ENCODE results near the gene ANGEL1.

Gene ANGEL1

DNA sequence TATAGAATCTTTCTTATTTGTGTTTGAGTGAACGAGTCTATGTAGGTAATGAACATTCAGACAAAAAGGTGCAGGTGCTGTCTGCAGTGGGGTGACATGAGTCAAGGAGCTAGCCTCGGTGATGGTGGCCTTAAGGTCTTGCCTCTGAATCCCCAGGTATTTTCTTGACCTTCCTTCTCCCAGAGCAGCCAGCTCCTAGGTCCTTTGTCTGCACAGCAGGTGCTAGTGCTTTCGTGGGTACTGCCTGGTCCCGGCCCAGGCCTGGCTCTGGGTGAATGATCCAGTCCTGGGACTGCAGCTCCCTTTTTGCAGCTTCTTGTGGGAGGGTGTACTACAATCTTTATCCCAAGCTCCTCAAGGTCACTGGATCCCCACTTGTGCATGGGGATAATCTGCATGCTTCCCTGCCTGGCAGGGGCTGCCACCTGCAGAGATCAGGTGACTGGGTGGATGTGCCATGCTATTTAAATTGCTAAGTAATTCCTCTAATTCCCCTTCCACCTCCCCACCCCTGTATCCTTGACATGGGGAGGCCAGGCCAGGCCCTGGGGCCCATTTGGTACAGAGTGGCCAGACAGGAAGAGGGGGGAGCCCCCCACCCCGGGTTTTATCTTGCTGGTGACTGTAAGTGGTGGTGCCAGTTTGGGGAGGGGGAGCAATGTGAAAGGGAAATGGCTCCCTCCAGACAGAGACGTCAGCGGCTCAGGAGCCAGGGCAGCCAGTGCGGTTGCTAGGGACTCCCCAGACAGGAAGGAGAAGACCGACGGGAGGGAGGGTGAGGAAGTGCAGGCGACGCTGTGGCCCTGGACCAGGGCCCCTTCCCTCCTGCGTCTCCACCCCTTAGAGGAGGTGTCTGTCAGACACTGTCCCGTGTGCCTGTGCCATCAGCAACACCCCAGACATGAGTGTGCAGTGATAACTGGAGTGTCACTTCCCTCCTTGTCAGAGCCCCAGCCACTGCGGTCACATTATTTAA is 44.7 kb downstream of the ANGEL1 start:
- peak in 30 of 51 donors; percentile 23 to 71 (median 46) for DNase-seq

DNA sequence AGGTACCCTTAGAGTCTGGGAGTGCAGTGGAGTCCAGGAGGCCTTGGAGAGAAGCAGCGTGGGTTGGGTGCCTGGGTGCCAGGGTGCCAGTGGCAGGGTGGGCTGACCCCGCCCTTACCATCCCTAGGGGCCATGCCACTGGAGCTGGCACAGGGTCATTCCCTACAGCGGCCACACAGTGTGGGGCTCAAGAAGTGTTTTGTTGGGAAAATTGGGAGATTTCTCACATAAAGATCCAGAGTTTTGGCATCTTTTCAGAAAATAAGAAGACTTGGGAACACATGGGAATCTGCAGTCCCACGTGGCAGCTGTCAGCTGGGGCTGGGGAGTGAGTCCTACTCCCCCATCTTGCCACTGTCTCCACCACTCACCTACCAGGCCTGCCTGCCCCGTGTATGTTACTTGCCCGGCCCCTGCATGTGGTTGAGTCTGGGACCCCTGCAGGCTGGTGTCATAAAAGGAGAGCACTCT is 47.2 kb downstream of the ANGEL1 start:
- no peak for DNase-seq

DNA sequence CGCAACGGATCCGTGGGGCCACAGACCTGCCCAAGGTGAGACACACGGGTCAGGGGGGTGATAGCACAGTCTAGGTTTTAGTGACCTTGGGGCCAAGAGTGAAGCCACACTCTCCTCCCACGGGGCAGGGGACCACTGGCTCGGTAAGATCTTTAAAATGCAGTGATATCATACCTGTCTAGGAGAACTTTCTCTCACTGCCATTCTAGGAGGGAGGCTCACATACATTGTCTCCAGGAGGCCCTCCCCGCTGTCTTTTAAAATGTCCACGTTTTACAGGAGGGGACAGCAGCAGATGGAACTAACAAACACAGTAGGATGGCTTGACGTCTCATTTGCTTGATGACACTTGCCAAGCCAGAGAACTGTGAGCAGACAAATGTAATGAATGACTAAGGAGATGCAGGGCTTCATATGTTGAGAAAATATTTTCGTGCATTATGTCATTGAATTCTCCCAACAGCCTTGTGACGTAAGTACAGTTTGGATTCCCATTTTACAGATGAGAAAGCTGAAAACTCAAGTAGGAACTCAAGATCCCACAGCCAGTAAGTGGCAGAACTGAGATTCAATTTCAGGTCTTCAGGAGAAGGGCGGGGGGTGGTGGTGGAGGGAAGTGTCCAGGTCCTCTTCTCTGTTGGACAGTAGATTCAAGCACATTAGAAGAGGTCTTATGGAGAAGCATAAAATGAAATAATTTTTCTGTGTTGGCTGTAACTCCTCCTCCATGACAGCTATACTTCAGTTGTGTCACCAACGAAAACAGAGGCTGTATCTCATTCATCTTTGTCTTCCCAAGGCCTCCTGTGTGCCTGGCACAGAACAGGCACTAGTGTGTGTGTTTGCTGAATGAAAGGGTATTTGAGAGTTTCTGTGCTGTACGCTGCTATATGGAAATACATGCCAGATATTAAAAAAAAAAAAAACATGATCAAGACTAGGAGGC is 49.3 kb downstream of the ANGEL1 start:
- DNase-seq: peak in 9 of 51 donors; percentile 22 to 50 (median 42)

DNA sequence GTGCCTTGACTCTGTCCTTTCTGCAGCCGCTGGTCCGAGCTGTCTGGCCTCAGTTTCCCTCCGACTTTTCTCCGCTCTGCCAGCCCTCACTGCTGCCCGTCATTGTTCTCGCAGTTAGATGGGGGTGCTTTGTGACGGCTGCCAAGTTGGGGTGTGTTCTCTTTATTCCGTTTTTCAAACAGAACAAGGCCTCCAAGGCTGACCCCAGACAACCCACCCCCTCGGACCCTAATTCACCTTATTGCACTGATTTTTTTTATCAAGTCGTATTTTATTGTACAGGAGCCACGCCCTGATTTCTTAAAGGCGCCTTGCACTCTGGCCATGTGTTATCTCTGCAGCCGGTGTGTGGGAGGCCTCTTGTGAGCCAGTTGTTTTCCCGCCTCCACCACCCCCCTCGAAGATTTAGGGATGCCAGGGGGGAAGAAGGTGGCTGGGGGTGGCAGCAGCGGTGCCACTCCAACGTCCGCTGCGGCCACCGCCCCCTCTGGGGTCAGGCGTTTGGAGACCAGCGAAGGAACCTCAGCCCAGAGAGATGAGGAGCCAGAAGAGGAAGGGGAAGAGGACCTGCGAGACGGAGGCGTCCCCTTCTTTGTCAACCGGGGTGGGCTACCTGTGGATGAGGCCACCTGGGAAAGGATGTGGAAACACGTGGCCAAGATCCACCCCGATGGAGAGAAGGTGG is 50.1 kb downstream of the ANGEL1 start:
- peak in 2 of 51 donors; percentile 56 to 57 for DNase-seq

- peak in 25 of 51 donors; percentile 33 to 76 (median 58) for DNase-seq
Measured at GRCh38 chr14:76761960-76762410, 50.7 kb downstream of the ANGEL1 start.

- DNase-seq: peak in 43 of 51 donors; percentile 16 to 83 (median 66)
Measured at GRCh38 chr14:76761136-76761959, 51.3 kb downstream of the ANGEL1 start, which contains the start of gene VASH1. Gene VASH1, plus strand, starts transcription at chr14:76761468. Its CDS starts 1,354 bp downstream, at chr14:76762822.

GRCh38 chr14:76760331-76761135 is 52.1 kb downstream of the ANGEL1 start:
- no peak for DNase-seq

GRCh38 chr14:76759589-76759988 is 53.1 kb downstream of the ANGEL1 start:
- DNase-seq: no peak

- DNase-seq: no peak
Measured at GRCh38 chr14:76756371-76756750, 56.3 kb downstream of the ANGEL1 start.

- peak in 1 of 51 donors; percentile 56 for DNase-seq
Measured at GRCh38 chr14:76755610-76756370, 56.9 kb downstream of the ANGEL1 start.

- no peak for DNase-seq
Measured at GRCh38 chr14:76754586-76754985, 58.1 kb downstream of the ANGEL1 start.

GRCh38 chr14:76753541-76754198 is 59.0 kb downstream of the ANGEL1 start:
- DNase-seq: no peak

DNA sequence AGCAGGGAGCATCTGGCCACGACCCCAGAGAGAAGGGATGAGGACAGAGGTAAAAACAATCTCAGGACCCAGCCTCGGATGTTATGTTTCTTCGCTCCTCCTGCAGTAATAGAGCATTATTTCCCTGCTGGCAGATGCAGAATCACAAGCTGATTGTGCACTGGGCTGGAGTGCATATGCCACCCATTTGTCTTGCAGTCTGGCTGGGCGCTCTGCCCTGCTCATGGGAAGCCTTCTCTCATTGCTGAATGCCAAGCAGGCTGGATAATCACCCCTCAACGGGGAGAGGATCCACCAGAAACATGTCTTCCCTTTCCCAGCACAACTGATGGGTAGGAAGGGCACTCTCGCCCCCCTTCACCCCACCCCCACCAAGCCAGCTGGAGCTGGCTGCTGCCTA is 59.9 kb downstream of the ANGEL1 start:
- peak in 21 of 51 donors; percentile 25 to 81 (median 62) for DNase-seq

GRCh38 chr14:76742966-76743365 is 69.7 kb downstream of the ANGEL1 start:
- DNase-seq: no peak

DNA sequence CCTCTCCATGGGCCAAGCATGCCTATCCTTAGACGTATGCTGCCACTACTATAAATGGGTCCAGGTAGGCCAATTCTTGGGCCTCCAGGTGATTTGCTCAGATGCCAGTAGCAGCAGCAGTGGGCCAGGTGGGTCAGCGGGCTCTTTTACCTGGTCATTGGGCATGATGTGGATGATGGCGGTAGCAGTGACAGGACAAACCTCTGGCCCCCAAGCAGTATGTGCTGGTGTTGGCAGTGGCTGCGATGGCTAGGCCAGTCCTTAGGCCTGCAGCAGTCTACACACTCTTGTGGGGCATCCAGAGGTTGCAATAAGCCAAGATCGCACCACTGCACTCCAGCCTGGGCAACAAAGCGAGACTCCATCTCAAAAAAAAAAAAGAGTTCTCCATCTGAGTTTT is 70.5 kb downstream of the ANGEL1 start:
- no peak for DNase-seq

GRCh38 chr14:76741074-76741473 is 71.6 kb downstream of the ANGEL1 start:
- DNase-seq: no peak
